ENCODE data around the gene CXCL5. TPM values are rescaled to one million over a fixed set of nuclear protein-coding genes. Genes with fewer than 3 reads are reported as not detected.

CXCL5 gene
- total RNA-seq, 4 donors from 2014 or later = not detected

DNA sequence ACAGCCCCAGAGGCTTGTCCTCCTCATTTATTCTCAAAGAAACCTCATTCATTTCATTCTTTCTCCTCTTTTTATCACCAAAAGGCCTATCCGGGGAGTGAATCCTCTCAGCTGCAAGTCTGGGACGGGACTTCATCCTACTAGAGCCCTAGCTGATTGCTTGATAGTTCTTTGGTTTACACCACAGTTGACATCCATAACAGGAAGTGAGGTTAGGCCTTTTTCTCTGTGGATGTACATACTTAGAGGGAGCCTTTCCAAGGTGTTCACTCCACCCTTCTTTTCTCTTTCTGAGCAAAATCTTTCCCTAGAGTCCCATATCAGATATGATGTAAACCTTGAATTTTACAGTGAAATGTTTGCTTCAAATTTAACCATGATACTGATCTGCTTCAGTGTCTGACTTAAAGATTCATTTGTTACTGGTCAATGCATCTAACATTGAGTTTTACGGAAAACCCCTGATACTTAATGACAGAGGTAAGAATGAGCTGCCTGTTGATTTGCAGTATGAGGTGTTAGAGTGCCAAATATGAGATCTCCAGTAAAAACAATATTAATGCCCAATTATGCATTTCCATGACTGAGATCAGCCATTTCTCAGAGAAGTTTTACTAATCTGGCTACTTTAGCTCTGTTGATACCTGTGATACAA is 16.8 kb upstream of the CXCL5 start:
- Histone ChIP-seq H3K27ac (no peak overlapping the region), H3K36me3 (no peaks in the 10 kb centered on the region), H3K27me3 (no peaks in the 10 kb centered on the region), H3K9me3 (no peaks in the 10 kb centered on the region), H3K4me1 (no peaks in the 10 kb centered on the region), H3K4me3 (no peak overlapping the region)
- DNase-seq = no peak
- intact Hi-C loops (cut with DNase I; ENCODE audit: low total_unique reads) = no loop called here
- TF ChIP-seq, protein P1, sequence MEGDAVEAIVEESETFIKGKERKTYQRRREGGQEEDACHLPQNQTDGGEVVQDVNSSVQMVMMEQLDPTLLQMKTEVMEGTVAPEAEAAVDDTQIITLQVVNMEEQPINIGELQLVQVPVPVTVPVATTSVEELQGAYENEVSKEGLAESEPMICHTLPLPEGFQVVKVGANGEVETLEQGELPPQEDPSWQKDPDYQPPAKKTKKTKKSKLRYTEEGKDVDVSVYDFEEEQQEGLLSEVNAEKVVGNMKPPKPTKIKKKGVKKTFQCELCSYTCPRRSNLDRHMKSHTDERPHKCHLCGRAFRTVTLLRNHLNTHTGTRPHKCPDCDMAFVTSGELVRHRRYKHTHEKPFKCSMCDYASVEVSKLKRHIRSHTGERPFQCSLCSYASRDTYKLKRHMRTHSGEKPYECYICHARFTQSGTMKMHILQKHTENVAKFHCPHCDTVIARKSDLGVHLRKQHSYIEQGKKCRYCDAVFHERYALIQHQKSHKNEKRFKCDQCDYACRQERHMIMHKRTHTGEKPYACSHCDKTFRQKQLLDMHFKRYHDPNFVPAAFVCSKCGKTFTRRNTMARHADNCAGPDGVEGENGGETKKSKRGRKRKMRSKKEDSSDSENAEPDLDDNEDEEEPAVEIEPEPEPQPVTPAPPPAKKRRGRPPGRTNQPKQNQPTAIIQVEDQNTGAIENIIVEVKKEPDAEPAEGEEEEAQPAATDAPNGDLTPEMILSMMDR (IDR thresholded peaks at IDR 0.05) = no peak
- TF ChIP-seq POLR2A (IDR thresholded peaks at IDR 0.05) = no peak

DNA sequence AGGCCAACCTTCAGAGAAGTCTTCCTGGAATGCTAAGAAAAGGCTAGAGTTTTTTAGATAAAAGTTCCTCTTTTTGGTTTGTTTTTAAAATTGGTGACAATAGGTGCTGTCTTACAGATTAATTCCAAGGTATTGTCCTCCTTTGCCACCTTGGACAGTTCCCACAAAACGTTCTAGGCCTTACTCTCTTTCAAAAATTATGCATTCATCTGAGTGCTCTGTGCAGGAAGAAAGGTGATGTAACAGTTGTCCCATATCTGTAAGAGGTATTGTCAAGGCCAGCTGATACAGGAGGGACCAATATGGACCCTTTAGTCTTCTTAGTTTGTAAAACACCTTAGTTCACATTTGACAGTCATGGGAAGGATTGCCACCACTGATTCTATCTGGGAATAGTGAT is 15.9 kb upstream of the CXCL5 start:
- DNase-seq = no peak
- Histone ChIP-seq H3K27me3 (no peaks in the 10 kb centered on the region), H3K9me3 (no peaks in the 10 kb centered on the region), H3K4me1 (no peaks in the 10 kb centered on the region), H3K4me3 (no peak overlapping the region), H3K36me3 (no peaks in the 10 kb centered on the region), H3K27ac (no peak overlapping the region)
- no peak for TF ChIP-seq POLR2A (IDR thresholded peaks at IDR 0.05)
- TF ChIP-seq, protein P1 (IDR thresholded peaks at IDR 0.05) = no peak
- intact Hi-C loops (cut with DNase I; ENCODE audit: low total_unique reads) = no loop called here

DNA sequence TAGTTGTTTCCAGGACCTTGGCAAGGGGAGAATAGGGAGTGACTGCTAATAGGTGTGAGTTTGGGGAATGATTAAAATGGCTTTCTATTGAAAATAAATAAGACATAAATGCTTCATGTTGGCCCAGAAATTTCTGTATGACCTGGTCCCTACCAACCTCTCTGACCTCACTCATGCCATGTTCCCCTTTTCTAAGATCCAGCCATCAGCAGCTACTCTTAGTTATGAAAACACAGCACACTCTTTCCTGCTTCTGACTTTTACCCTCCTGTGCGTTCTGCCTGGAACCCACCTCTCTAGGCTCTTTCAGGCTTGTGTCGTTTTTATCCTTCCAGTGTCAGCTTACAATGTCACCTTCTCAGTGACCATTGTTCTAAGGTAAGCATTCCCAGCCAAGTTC is 14.8 kb upstream of the CXCL5 start:
- no peak overlapping the region for H3K27ac ChIP-seq
- H3K4me3 ChIP-seq = no peak overlapping the region
- H3K4me1 ChIP-seq = no peaks in the 10 kb centered on the region
- H3K27me3 ChIP-seq = no peaks in the 10 kb centered on the region
- no peaks in the 10 kb centered on the region for H3K36me3 ChIP-seq
- TF ChIP-seq POLR2A (IDR thresholded peaks at IDR 0.05) = no peak
- TF ChIP-seq, protein P1 (IDR thresholded peaks at IDR 0.05) = no peak
- no peaks in the 10 kb centered on the region for H3K9me3 ChIP-seq
- intact Hi-C loops (cut with DNase I; ENCODE audit: low total_unique reads) = no loop called here
- DNase-seq = no peak

DNA sequence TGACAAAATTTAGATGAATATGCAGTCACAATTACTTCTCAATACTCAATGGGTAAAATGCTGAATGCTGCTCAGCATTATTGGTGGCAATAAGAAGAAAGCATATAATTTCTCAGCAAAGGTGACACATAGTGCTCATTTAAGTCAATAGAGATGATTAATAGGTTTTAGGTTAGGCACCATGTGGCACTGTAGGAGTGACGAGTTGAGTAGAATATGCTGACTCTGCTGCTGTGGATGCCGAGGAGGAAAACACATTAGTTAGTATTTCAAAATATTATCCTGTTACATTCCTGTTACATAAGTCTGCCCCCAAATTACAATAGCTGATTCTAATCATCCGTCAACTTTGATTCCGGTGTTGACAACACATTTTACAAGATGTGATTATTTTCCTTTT is 13.7 kb upstream of the CXCL5 start:
- H3K27ac ChIP-seq = no peak overlapping the region
- H3K4me1 ChIP-seq = no peaks in the 10 kb centered on the region
- H3K9me3 ChIP-seq = no peaks in the 10 kb centered on the region
- intact Hi-C loops (cut with DNase I; ENCODE audit: low total_unique reads) = no loop called here
- no peak for TF ChIP-seq POLR2A (IDR thresholded peaks at IDR 0.05)
- TF ChIP-seq, protein P1 (IDR thresholded peaks at IDR 0.05) = no peak
- H3K27me3 ChIP-seq = no peaks in the 10 kb centered on the region
- no peak for DNase-seq
- no peaks in the 10 kb centered on the region for H3K36me3 ChIP-seq
- no peak overlapping the region for H3K4me3 ChIP-seq

DNA sequence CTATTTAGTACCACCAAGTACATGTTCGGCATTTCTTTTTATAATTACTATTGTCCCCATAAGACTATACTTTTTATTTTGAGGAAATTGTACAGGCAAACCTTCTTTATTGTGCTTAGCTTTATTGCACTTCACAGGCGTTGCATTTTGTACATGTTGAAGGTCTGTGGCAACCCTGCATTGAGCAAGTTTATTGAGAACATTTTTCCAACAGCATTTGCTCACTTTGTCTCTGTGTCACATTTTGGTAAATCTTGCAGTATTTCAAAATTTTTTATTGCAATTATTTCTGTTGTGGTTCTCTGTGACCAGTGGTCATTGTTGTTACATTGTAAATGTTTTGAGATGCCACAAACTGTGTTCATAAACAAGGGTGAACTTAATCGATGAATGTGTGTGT is 10.8 kb upstream of the CXCL5 start:
- Histone ChIP-seq H3K27me3 (no peaks in the 10 kb centered on the region), H3K27ac (no peak overlapping the region), H3K4me3 (no peak overlapping the region), H3K36me3 (no peaks in the 10 kb centered on the region), H3K4me1 (no peaks in the 10 kb centered on the region), H3K9me3 (no peaks in the 10 kb centered on the region)
- TF ChIP-seq, protein P1 (IDR thresholded peaks at IDR 0.05) = no peak
- no peak for TF ChIP-seq POLR2A (IDR thresholded peaks at IDR 0.05)
- no peak for DNase-seq
- intact Hi-C loops (cut with DNase I; ENCODE audit: low total_unique reads) = no loop called here

Measured in uterus (tissue), 4 donors.